HG03060 (cell line): ENCODE measurements around the gene VSIG10L2.

Experiments used
- ATAC-seq: cut with Tn5 transposase; IDR thresholded peaks from one replicate; pipeline ENCODE4 v1.9.1; 2021; ENCODE audit warnings: low read depth, moderate number of reproducible peaks; ENCODE audit not compliant: unreplicated experiment

Gene VSIG10L2

DNA sequence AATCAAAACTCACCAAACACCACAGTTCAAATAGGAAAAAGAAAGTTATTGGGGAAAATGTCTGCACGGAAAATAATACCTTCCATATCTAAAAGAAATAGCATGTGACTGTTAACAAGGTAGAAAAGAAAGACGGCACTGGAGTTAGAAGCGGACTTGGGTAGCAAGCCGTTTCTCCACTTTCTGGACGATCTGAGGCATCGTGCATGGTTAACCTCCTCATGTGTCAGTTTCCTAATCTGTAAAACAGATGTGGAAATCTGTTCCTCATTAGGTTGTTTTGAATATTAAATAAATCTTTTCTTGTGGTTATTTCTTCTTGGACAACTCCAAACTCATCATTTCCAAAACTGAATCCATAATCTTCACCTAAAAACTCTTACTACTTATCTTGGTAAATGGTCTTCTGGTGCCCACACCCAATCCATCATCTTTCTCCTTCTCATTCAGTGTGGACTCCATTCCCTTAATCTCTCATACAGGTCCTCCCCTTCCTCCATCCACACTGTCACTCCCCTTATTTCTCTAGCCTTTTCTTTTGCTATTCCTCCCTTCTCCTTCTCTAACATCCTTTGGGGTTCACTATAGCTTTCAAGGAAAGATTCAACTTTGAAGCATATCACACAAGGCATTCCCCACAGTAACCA, 53.5 kb downstream of the VSIG10L2 start:
- no peak for ATAC-seq

DNA sequence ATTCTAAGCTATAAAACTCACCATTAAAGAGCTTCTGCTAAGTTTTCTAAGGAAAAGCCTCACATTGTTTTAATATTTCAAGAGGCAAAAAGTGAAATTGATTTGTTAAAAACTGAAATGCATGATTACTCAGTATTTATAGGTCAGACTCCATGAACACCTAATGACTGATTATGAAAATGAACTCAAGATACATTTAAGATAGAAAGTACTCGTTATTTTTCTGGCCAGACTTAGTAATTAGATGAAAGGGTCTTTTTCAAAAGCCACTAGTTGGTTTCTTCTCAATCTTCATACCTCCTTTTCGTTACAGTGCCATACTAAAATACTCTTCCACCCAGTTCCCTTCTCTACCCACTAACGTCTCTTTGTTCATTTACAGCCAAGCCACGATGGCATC, 56.3 kb downstream of the VSIG10L2 start:
- ATAC-seq, result no peak
